OCI-LY7 (cell line): ENCODE data around the gene LRRC8D.

ENCODE experiments used
- CTCF ChIP-seq: fragments of 200-600 bp; sonication (generic); conservative IDR thresholded peaks from 2 replicates; pipeline ENCODE4 v1.5.1; 2014; ENCODE audit warnings: mild to moderate bottlenecking, antibody characterized with exemption, low read length, moderate library complexity, mixed read lengths
- EZH2phosphoT487 ChIP-seq: fragments of 200-600 bp; sonication (generic); IDR thresholded peaks from 2 replicates; pipeline ENCODE4 v1.6.1; 2018; ENCODE audit warnings: low read depth, borderline replicate concordance, mild to moderate bottlenecking, mixed run types, antibody characterized with exemption, low read length, moderate library complexity, mixed read lengths

- TF ChIP-seq CTCF (no peak), EZH2phosphoT487 (no peak)
Observed at GRCh38 chr1:89905395-89906058, 84.7 kb downstream of the LRRC8D start.
